ENCODE measurements around the gene CFAP46.
A peak's percentile ranks its signal among the peaks of the same experiment; 100 is the strongest.
"Not testable (repeated sequence)": the region's sequence is repeated elsewhere in the genome, so short reads cannot be mapped to it uniquely, and the experiment has no call there.

CFAP46 gene

GRCh38 chr10:132962623-132963429, 20.5 kb upstream of the CFAP46 start:
- no peak for DNase-seq

GRCh38 chr10:132961787-132962622, 19.6 kb upstream of the CFAP46 start:
- DNase-seq: peak; percentile 52

GRCh38 chr10:132961420-132961786, 19.0 kb upstream of the CFAP46 start:
- DNase-seq: no peak

GRCh38 chr10:132960631-132961419, 18.5 kb upstream of the CFAP46 start:
- no peak for DNase-seq

- no peak for DNase-seq
These were observed 17.7 kb upstream of the CFAP46 start for GRCh38 chr10:132960071-132960472.

GRCh38 chr10:132959559-132959961, 17.2 kb upstream of the CFAP46 start:
- DNase-seq: no peak

- no peak for DNase-seq
These were observed 16.7 kb upstream of the CFAP46 start for GRCh38 chr10:132958883-132959558.

- DNase-seq: no peak
These were observed 15.9 kb upstream of the CFAP46 start for GRCh38 chr10:132957981-132958882.

GRCh38 chr10:132957131-132957530, 14.8 kb upstream of the CFAP46 start:
- no peak for DNase-seq

- not testable (repeated sequence) for DNase-seq
These were observed 13.9 kb upstream of the CFAP46 start for GRCh38 chr10:132956259-132956658.

- DNase-seq: no peak
These were observed 13.1 kb upstream of the CFAP46 start for GRCh38 chr10:132955479-132955878.

- DNase-seq: no peak
These were observed 11.1 kb upstream of the CFAP46 start for GRCh38 chr10:132953428-132953827.

GRCh38 chr10:132951926-132952325, 9.6 kb upstream of the CFAP46 start:
- DNase-seq: no peak

- DNase-seq: no peak
These were observed 6.0 kb upstream of the CFAP46 start for GRCh38 chr10:132948351-132948750.

GRCh38 chr10:132947843-132948242, 5.5 kb upstream of the CFAP46 start:
- DNase-seq: no peak

GRCh38 chr10:132946806-132947546, 4.6 kb upstream of the CFAP46 start:
- DNase-seq: no peak

- no peak for DNase-seq
These were observed 3.9 kb upstream of the CFAP46 start for GRCh38 chr10:132946311-132946710.

GRCh38 chr10:132945894-132946255, 3.5 kb upstream of the CFAP46 start:
- DNase-seq: no peak

GRCh38 chr10:132945125-132945893, 2.9 kb upstream of the CFAP46 start:
- no peak for DNase-seq

GRCh38 chr10:132944510-132944909, 2.1 kb upstream of the CFAP46 start:
- no peak for DNase-seq

All from activated CD8-positive, alpha-beta memory T cell treated with anti-CD3 and anti-CD28 coated beads, Interleukin-2, amount 50 U/mL, for 4 hours (primary cell).